IMR-90 (cell line): ENCODE measurements around the gene RETREG1. TPM values are rescaled to one million over a fixed set of nuclear protein-coding genes. Genes with fewer than 3 reads are reported as not detected.
A peak's percentile ranks its signal among the peaks of the same experiment; 100 is the strongest.

Experiments
- ATAC-seq: fragments of 200-7000 bp; cut with Tn5 transposase; 2 replicates; pipeline ENCODE4 v1.9.1; 2020; ENCODE audit warnings: low read depth, mild to moderate bottlenecking, moderate library complexity
- BruUV-seq: library from RNA; stranded (reverse); fragments of 400-500 nt; replicated peaks from 2 replicates; lab custom pipeline; 2021; lab: Mats Ljungman, UMichigan
- CTCF ChIA-PET: fragments of 300-600 bp; formaldehyde crosslinking; extraction: SDS; loops from one replicate; lab custom pipeline; 2021; ENCODE audit warnings: antibody characterized with exemption; lab: Yijun Ruan, JAX
- POLR2A ChIA-PET: fragments of 300-600 bp; sonication (Branson Sonifier 250); formaldehyde crosslinking; loops from one replicate; lab custom pipeline; 2022; ENCODE audit warnings: antibody characterized with exemption; ENCODE audit not compliant: unreplicated experiment; lab: Charles Lee
- DNase-seq: peaks from one replicate; pipeline ENCODE4 v3.0.0; 2013
- H2AFZ ChIP-seq: replicated peaks from 2 replicates; pipeline ENCODE3; 2013; ENCODE audit warnings: low read length, mild to moderate bottlenecking; ENCODE audit not compliant: poor library complexity
- H2AK5ac ChIP-seq: 2 replicates; pipeline ENCODE4 v1.6.1; 2013; ENCODE audit warnings: low read depth, low read length, inconsistent platforms
- H2AK9ac ChIP-seq: replicated peaks from 2 replicates; pipeline ENCODE3; 2013; ENCODE audit warnings: mild to moderate bottlenecking, low read depth, low read length, moderate library complexity; ENCODE audit not compliant: poor library complexity
- H2BK120ac ChIP-seq: 2 replicates; pipeline ENCODE4 v1.6.1; 2013; ENCODE audit warnings: low read depth, low read length, inconsistent platforms
- H2BK15ac ChIP-seq: 3 replicates; pipeline ENCODE4 v1.6.1; 2013; ENCODE audit warnings: low read depth, low read length, inconsistent platforms
- H2BK20ac ChIP-seq: 2 replicates; pipeline ENCODE4 v1.6.1; 2013; ENCODE audit warnings: low read depth, mild to moderate bottlenecking, inconsistent platforms, low read length, moderate library complexity
- H2BK5ac ChIP-seq: 2 replicates; pipeline ENCODE4 v1.6.1; 2013; ENCODE audit warnings: mild to moderate bottlenecking, low read depth, low read length, inconsistent platforms; ENCODE audit not compliant: poor library complexity, severe bottlenecking
- H3K14ac ChIP-seq: replicated peaks from 2 replicates; pipeline ENCODE4 v1.6.1; 2013; ENCODE audit warnings: low read depth, low read length, inconsistent platforms
- H3K18ac ChIP-seq: 2 replicates; pipeline ENCODE4 v1.6.1; 2013; ENCODE audit warnings: low read depth, low read length, control low read depth
- H3K23ac ChIP-seq: 2 replicates; pipeline ENCODE4 v1.6.1; 2013; ENCODE audit warnings: low read depth, low read length, inconsistent platforms
- H3K27ac ChIP-seq: 2 replicates; pipeline ENCODE4 v1.5.1; 2013; ENCODE audit warnings: mild to moderate bottlenecking, control low read depth, low read length; ENCODE audit not compliant: insufficient read depth
- H3K27me3 ChIP-seq: 2 replicates; pipeline ENCODE4 v1.6.1; 2013; ENCODE audit warnings: low read length; ENCODE audit not compliant: control insufficient read depth, insufficient read depth
- H3K36me3 ChIP-seq: 2 replicates; pipeline ENCODE4 v1.6.1; 2013; ENCODE audit warnings: low read length, mixed read lengths; ENCODE audit not compliant: control insufficient read depth, insufficient read depth
- H3K4ac ChIP-seq: 2 replicates; pipeline ENCODE4 v1.6.1; 2013; ENCODE audit warnings: low read depth, low read length, inconsistent platforms
- H3K4me1 ChIP-seq: 2 replicates; pipeline ENCODE4 v1.6.1; 2013; ENCODE audit warnings: low read length, mixed read lengths; ENCODE audit not compliant: control insufficient read depth, insufficient read depth
- H3K4me2 ChIP-seq: 2 replicates; pipeline ENCODE4 v1.6.1; 2013; ENCODE audit warnings: low read depth, mild to moderate bottlenecking, control low read depth, low read length, moderate library complexity
- H3K4me3 ChIP-seq: 2 replicates; pipeline ENCODE4 v1.5.1; 2013; ENCODE audit warnings: low read depth, mild to moderate bottlenecking, control low read depth, low read length, moderate library complexity; ENCODE audit not compliant: insufficient read depth
- H3K56ac ChIP-seq: 2 replicates; pipeline ENCODE4 v1.6.1; 2013; ENCODE audit warnings: low read length, inconsistent platforms; ENCODE audit not compliant: insufficient read depth; ENCODE audit errors: extremely low read depth
- H3K79me1 ChIP-seq, 2 experiments: 2 replicates each; pipeline ENCODE4 v1.6.1; 2013; ENCODE audit warnings: low read length in 2 of 2, inconsistent platforms in 1 of 2, low read depth in 1 of 2
- H3K9ac ChIP-seq: 2 replicates; pipeline ENCODE4 v1.6.1; 2013; ENCODE audit warnings: low read depth, low read length, control low read depth
- H3K9me1 ChIP-seq: 2 replicates; pipeline ENCODE4 v1.6.1; 2013; ENCODE audit warnings: low read length, inconsistent platforms; ENCODE audit not compliant: insufficient read depth
- H3K9me3 ChIP-seq: 2 replicates; pipeline ENCODE4 v1.6.1; 2013; ENCODE audit warnings: low read length; ENCODE audit not compliant: control insufficient read depth, insufficient read depth
- H4K20me1 ChIP-seq: 2 replicates; pipeline ENCODE4 v1.6.1; 2013; ENCODE audit warnings: low read length, inconsistent platforms; ENCODE audit not compliant: insufficient read depth
- H4K5ac ChIP-seq: 2 replicates; pipeline ENCODE4 v1.6.1; 2013; ENCODE audit warnings: mild to moderate bottlenecking, low read depth, low read length, control low read depth
- H4K8ac ChIP-seq, 2 experiments: 2 replicates each; pipeline ENCODE4 v1.6.1; 2013; ENCODE audit warnings: low read depth in 2 of 2, low read length in 2 of 2, control low read depth in 1 of 2, inconsistent platforms in 1 of 2
- H4K91ac ChIP-seq: 2 replicates; pipeline ENCODE4 v1.6.1; 2013; ENCODE audit warnings: low read depth, low read length, inconsistent platforms; ENCODE audit not compliant: insufficient read depth
- CEBPB ChIP-seq: IDR thresholded peaks from 2 replicates; pipeline ENCODE4 v1.6.1; 2012; ENCODE audit warnings: low read depth, low read length, improper control_type of control experiment
- MAZ ChIP-seq: IDR thresholded peaks from 2 replicates; pipeline ENCODE4 v1.6.1; 2012; ENCODE audit warnings: low read depth, mild to moderate bottlenecking, low read length, improper control_type of control experiment, moderate library complexity, borderline replicate concordance
- WGBS, 2 experiments: methylation state at CpG; one replicate each; pipeline versions ENCODE4 v1.1.5 to v1.1.7; 2013; ENCODE audit warnings: missing lambda C conversion rate in 2 of 2; ENCODE audit not compliant: insufficient read length in 1 of 2; ENCODE audit errors: extremely low coverage in 2 of 2; 5-methylcytosine and 5-hydroxymethylcytosine counted together
- dilution Hi-C: fragments of 300-500 bp; cut with HindIII; formaldehyde crosslinking; loops from one replicate; pipeline ENCODE4 v1.14.3; 2018; ENCODE audit warnings: low sequenced_read_pairs; ENCODE audit not compliant: unreplicated experiment
- in situ Hi-C: fragments of 300-500 bp; cut with MboI; formaldehyde crosslinking; loops from 3 replicates; pipeline ENCODE4 v1.14.3; 2019; ENCODE audit warnings: low sequenced_read_pairs, inconsistent platforms, mixed read lengths
- intact Hi-C: fragments of 100-400 bp; cut with micrococcal nuclease; formaldehyde crosslinking; loops from 2 replicates; pipeline ENCODE4 v1.10.0; 2022
- polyA plus RNA-seq, 3 experiments: library from polyadenylated mRNA; depleted of rRNA; stranded (reverse); fragments of >200 nt; gene quantifications; 2 replicates each; pipeline ENCODE4 v1.2.3, GENCODE V29; 2012; ENCODE audit warnings: low replicate concordance in 1 of 3
- total RNA-seq: library from RNA; depleted of rRNA; stranded (reverse); fragments of >200 nt; gene quantifications from 2 replicates; pipeline ENCODE4 v1.2.3, GENCODE V29; 2012

The RETREG1 gene
- total and polyA plus RNA-seq, 2 of the 4 experiments (the other 2 are of a cell fraction): not detected

- no peak for TF ChIP-seq MAZ
- TF ChIP-seq CEBPB: peak; percentile 15; the same call in 1 of the 2 replicates
- H2AK5ac ChIP-seq: no peak overlapping the region
- H3K27ac ChIP-seq: peak overlapping the region; percentile 87; the same call in 1 of the 2 replicates
- H3K4me3 ChIP-seq: no peak overlapping the region
- H2AK9ac ChIP-seq: no peak overlapping the region
- peaks cover 9% of the 10 kb centered on the region for H3K9me1 ChIP-seq
- peak overlapping the region; percentile 13; the same call in 1 of the 2 replicates for H3K4ac ChIP-seq
- DNase-seq (peak; percentile 70), ATAC-seq (no peak)
- H3K9ac ChIP-seq: no peak overlapping the region
- H2BK120ac ChIP-seq: peak overlapping the region; percentile 43
- WGBS, 2 experiments: no CpG with 5 or more reads among the region's 1 CpG
- H3K23ac ChIP-seq: no peak overlapping the region
- no peak overlapping the region; the same call in 1 of the 2 replicates for H3K14ac ChIP-seq
- dilution Hi-C loops: no loop called here
- no peaks in the 10 kb centered on the region for H3K9me3 ChIP-seq
- H2BK15ac ChIP-seq: 0 out of 3 replicates have a peak overlapping the region, but pooled peaks have one; percentile 1
- H4K8ac ChIP-seq: peak overlapping the region in 1 of 2 experiments; percentile 29; a peak in 1 of 4 replicates
- no peak overlapping the region for H3K56ac ChIP-seq
- no peak overlapping the region for H4K91ac ChIP-seq
- no TSS peak for BruUV-seq
- CTCF ChIA-PET: no interaction called here
- intact Hi-C loops: loop anchor here (5.0 to 10.0 kb wide), 2 partner anchors 206 to 734 kb away; no protein-coding TSS in a partner anchor
- peaks cover 21% of the 10 kb centered on the region for H3K36me3 ChIP-seq
- in situ Hi-C loops: no loop called here
- H4K5ac ChIP-seq: peak overlapping the region; percentile 27
- H3K79me1 ChIP-seq: peaks cover 6 to 72% of the 10 kb centered on the region in 2 experiments; a peak in 3 of 4 replicates
- H3K4me1 ChIP-seq: peaks cover 15% of the 10 kb centered on the region
- peak overlapping the region; percentile 19; the same call in 1 of the 2 replicates for H2BK20ac ChIP-seq
- no peaks in the 10 kb centered on the region for H3K27me3 ChIP-seq
- H4K20me1 ChIP-seq: peaks cover 42% of the 10 kb centered on the region
- no peak overlapping the region for H2AFZ ChIP-seq
- H2BK5ac ChIP-seq: peak overlapping the region; percentile 63
- peak overlapping the region; percentile 78 for H3K4me2 ChIP-seq
- H3K18ac ChIP-seq: peak overlapping the region; percentile 79; the same call in 1 of the 2 replicates
- POLR2A ChIA-PET: interaction anchor here (0.7 kb wide), 1 partner anchor 9 kb away, joined by 3 read pairs; no protein-coding TSS in a partner anchor
Measured at GRCh38 chr5:16461026-16461425, 155.8 kb downstream of the RETREG1 start.
